PFSK-1 (cell line): ENCODE measurements around the gene MYT1.

Experiments used
- FOXP2 ChIP-seq: optimal IDR thresholded peaks from 2 replicates; pipeline ENCODE3; 2011; ENCODE audit warnings: borderline replicate concordance, control low read depth, inconsistent platforms; ENCODE audit not compliant: insufficient read depth; ENCODE audit errors: extremely low read length, extremely low read depth
- POLR2AphosphoS5 ChIP-seq: IDR thresholded peaks from 2 replicates; pipeline ENCODE4 v1.6.1; 2012; ENCODE audit warnings: low read depth, mild to moderate bottlenecking, control low read depth, low read length, moderate library complexity
- SIN3A ChIP-seq: IDR thresholded peaks from 2 replicates; pipeline ENCODE4 v1.6.1; 2012; ENCODE audit warnings: mild to moderate bottlenecking, low read length, moderate library complexity, borderline replicate concordance; ENCODE audit not compliant: insufficient read depth
- TAF1 ChIP-seq: IDR thresholded peaks from 2 replicates; pipeline ENCODE4 v1.6.1; 2012; ENCODE audit warnings: low read length, control low read depth, borderline replicate concordance; ENCODE audit not compliant: insufficient read depth
- TF ChIP-seq, protein P1 (sequence below), 2 experiments: IDR thresholded peaks; 2 replicates each; pipeline versions ENCODE4 v1.6.1 to v1.8.0; 2011 to 2012; ENCODE audit warnings: low read depth in 2 of 2, low read length in 2 of 2, control low read depth in 1 of 2, inconsistent platforms in 1 of 2, mild to moderate bottlenecking in 1 of 2, moderate library complexity in 1 of 2; ENCODE audit not compliant: insufficient read depth in 1 of 2

MYT1 gene

DNA sequence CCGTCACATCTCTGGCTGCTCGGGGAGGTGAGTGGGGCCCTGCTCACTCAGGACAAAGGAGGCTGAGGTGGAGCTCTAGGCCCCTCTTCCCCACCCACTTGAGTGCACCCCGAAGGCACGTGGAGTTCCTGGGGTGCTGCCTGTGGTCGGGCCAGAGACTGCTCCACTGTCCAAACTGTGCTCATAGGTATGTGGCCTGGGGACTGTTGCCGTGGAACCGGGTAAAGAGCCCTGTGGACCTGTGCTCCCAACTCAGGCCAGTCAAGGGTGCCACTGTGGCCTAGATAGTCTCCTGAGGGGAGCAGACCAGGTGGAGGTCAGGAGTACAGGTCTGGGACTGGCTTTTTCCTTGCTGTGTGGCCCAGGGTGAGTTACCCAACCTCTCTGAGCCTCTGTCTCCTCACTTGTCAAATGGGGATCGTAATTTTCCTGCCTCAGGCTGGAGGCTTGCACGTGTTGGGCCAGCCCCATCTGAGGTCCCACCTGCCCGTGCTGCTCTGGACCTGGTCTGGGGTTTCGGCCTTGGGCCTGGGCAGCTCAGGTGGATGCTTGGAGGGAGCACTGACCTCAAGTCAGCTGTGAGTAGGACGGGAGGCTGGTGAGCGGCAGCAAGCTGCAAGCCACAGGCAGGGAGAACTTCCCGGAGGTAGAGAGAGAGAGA, 44.4 kb upstream of the MYT1 start:
- TF ChIP-seq FOXP2 (no peak), TAF1 (no peak), POLR2AphosphoS5 (no peak), SIN3A (no peak)
- TF ChIP-seq, protein P1, sequence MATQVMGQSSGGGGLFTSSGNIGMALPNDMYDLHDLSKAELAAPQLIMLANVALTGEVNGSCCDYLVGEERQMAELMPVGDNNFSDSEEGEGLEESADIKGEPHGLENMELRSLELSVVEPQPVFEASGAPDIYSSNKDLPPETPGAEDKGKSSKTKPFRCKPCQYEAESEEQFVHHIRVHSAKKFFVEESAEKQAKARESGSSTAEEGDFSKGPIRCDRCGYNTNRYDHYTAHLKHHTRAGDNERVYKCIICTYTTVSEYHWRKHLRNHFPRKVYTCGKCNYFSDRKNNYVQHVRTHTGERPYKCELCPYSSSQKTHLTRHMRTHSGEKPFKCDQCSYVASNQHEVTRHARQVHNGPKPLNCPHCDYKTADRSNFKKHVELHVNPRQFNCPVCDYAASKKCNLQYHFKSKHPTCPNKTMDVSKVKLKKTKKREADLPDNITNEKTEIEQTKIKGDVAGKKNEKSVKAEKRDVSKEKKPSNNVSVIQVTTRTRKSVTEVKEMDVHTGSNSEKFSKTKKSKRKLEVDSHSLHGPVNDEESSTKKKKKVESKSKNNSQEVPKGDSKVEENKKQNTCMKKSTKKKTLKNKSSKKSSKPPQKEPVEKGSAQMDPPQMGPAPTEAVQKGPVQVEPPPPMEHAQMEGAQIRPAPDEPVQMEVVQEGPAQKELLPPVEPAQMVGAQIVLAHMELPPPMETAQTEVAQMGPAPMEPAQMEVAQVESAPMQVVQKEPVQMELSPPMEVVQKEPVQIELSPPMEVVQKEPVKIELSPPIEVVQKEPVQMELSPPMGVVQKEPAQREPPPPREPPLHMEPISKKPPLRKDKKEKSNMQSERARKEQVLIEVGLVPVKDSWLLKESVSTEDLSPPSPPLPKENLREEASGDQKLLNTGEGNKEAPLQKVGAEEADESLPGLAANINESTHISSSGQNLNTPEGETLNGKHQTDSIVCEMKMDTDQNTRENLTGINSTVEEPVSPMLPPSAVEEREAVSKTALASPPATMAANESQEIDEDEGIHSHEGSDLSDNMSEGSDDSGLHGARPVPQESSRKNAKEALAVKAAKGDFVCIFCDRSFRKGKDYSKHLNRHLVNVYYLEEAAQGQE (IDR thresholded peaks at IDR 0.05; ENCODE audit: insufficient read depth in 1 of 2, low read depth in 2 of 2, low read length in 2 of 2) = no peak

DNA sequence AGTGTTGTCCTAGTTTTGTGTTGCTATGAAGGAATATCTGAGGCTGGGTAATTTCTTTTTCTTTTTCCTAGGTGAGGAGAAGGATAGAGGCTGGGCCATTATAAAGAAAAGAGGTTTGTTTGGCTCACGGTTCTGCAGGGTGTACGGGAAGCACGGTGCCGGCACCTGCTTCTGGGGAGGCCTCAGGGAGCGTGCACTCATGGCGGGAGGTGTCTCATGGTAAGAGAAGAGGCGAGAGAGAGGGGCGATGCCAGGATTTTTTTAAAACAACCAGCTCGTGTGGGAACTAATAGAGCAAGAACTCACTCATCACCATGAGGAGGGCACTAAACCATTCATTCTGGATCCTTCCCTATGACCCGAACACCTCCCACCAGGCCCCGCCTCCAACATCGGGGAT, 42.7 kb upstream of the MYT1 start:
- TF ChIP-seq TAF1 (no peak), POLR2AphosphoS5 (no peak), SIN3A (no peak), FOXP2 (no peak)
- TF ChIP-seq, protein P1 (IDR thresholded peaks at IDR 0.05; ENCODE audit: insufficient read depth in 1 of 2, low read depth in 2 of 2, low read length in 2 of 2) = no peak

DNA sequence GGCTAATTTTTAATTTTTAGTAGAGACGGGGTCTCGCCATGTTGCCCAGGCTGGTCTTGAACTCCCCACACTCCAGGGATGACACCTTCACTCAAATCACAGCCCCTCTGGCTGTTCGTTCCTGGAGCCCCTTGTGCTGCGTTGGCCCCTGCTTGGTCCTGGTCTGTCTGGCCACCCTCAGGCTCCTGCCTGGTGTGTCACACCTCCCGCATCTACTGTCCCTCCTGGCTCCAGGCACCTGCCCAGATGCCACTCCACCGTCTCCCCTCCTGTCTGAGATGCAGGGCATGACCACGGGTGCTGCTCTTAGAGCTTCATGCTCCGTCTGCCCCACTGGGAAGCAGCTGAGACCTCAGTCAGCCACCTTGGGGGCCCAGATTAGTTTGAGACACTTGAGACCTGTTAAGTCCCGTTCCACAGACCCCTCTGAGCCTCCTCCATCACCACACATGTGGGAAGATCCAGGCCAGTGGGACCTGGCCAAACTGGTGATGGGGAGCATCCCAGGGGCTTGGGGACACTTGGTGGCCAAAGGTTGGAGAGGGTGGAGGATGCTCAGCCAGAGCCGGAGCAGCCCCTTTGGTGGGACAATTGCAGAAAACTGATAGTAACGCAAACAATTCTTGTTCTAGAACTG, 35.0 kb upstream of the MYT1 start:
- TF ChIP-seq TAF1 (no peak), FOXP2 (no peak), POLR2AphosphoS5 (no peak), SIN3A (no peak)
- TF ChIP-seq, protein P1 (IDR thresholded peaks at IDR 0.05; ENCODE audit: insufficient read depth in 1 of 2, low read depth in 2 of 2, low read length in 2 of 2) = no peak

DNA sequence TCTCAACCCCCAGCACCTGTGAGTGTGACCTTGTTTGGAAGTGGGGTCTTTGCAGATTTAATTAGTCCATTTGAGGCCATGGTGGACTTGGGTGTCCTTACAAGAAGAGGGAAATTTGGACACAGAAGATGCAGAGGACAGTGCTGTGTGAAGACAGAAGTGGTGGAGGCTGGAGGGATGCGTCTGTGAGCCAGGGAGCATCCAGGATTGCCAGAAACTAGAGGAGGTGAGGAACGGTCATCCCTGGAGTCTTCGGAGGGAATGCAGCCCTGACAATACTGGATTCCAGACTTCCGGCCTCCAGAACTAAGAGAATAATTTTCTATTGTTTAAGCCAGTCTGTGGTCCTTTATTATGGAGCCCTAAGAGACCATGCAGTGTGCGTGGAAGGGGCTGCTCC, 34.0 kb upstream of the MYT1 start:
- no peak for TF ChIP-seq POLR2AphosphoS5
- no peak for TF ChIP-seq TAF1
- TF ChIP-seq SIN3A = no peak
- TF ChIP-seq, protein P1 (IDR thresholded peaks at IDR 0.05; ENCODE audit: insufficient read depth in 1 of 2, low read depth in 2 of 2, low read length in 2 of 2) = no peak
- TF ChIP-seq FOXP2 = no peak

DNA sequence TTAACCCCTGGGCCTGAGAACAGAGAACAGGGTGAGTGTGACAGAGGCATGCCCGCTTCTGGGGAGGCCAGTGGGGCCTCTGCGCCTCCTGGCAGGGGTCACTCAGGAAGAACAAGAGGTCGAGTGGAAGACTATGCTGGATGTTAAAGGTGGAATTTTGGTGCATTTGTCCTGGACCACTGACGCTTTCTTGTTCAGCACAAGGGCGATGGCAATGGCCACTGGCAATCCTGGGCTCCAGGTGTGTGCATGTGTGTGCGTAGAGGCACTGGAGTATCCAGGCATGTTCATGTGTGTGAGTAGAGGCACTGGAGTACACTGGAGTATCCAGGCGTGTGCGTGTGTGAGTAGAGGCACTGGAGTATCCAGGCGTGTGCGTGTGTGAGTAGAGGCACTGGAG, 33.4 kb upstream of the MYT1 start:
- TF ChIP-seq, protein P1 (IDR thresholded peaks at IDR 0.05; ENCODE audit: insufficient read depth in 1 of 2, low read depth in 2 of 2, low read length in 2 of 2) = no peak
- TF ChIP-seq TAF1 = no peak
- TF ChIP-seq POLR2AphosphoS5 = no peak
- no peak for TF ChIP-seq SIN3A
- TF ChIP-seq FOXP2 = no peak
